LNCaP clone FGC (cell line): Measurements from ENCODE around the gene GSTA5.

Source experiments
- DNase-seq: peaks from one replicate; pipeline ENCODE4 v3.0.0-alpha.2; 2011; ENCODE audit warnings: low read depth
- H3K4me3 ChIP-seq: 2 replicates; pipeline ENCODE4 v1.5.1; 2011; ENCODE audit warnings: mild to moderate bottlenecking, low read depth, low read length, control low read depth
- TF ChIP-seq, protein P1 (sequence below): IDR thresholded peaks from 2 replicates; pipeline ENCODE4 v1.5.1; 2012; ENCODE audit warnings: mild to moderate bottlenecking; ENCODE audit not compliant: control insufficient read depth, insufficient read depth; ENCODE audit errors: extremely low read depth

The GSTA5 gene

DNA sequence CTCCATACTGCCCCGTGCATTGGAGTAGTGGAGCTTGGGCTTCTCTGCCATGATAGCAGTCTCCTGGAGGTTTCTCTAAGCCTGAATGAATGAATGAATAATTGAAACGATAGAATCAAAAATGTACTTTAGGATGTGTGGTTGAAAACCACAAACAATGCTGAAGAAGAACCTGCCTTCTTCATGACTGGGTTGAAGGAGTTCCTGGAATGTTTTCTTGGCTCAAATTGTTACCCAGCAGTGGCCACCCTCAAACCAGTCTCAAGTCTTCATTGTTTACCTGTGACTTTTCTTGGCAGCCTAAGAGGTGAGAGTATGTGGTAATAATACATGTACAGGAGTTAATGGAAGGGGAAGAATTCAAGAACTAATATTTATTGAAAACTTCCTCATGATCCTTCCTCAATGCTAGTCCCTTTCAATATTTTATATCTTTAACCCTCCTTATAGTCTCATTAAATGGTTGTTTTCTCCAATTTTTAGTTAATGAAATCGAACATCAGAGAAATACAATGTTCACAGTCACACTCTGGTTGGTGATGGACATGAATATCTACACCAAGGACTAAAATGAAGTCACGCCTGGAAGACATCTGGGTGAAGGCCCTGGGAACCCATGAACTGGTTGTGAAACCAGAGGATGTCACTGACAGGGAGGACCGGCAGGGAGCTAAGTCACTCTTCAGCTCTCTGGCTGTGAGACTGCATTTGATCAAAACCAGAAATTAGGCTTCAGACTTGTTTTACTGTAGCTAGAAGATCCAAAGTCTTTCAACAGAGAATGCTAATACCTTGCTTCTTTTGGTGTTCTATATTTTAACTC is at the start of gene GSTA5:
TSS of gene GSTA5 (minus strand) at position 51 of the 823 bp plus-strand sequence.
- no peak for DNase-seq
- no peak within 1 kb of the TSS for H3K4me3 ChIP-seq
- TF ChIP-seq, protein P1, sequence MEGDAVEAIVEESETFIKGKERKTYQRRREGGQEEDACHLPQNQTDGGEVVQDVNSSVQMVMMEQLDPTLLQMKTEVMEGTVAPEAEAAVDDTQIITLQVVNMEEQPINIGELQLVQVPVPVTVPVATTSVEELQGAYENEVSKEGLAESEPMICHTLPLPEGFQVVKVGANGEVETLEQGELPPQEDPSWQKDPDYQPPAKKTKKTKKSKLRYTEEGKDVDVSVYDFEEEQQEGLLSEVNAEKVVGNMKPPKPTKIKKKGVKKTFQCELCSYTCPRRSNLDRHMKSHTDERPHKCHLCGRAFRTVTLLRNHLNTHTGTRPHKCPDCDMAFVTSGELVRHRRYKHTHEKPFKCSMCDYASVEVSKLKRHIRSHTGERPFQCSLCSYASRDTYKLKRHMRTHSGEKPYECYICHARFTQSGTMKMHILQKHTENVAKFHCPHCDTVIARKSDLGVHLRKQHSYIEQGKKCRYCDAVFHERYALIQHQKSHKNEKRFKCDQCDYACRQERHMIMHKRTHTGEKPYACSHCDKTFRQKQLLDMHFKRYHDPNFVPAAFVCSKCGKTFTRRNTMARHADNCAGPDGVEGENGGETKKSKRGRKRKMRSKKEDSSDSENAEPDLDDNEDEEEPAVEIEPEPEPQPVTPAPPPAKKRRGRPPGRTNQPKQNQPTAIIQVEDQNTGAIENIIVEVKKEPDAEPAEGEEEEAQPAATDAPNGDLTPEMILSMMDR, result no peak

DNA sequence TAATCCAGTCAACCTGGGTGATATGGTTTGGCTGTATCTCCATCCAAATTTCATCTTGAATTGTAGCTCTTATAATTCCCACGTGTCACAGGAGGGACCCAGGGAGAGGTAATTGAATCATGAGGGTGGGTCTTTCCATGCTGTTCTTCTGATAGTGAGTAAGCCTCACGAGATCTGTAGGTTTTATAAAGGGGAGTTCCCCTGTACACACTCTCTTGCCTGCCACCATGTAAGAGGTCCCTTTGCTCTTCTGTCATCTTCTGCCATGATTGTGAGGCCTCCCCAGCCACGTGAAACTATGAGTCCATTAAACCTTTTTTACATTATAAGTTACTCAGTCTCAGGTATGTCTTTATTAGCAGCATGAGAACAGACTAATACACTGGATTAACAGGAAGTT is 49.4 kb upstream of the GSTA5 start:
- no peak overlapping the region for H3K4me3 ChIP-seq
- no peak for DNase-seq
- TF ChIP-seq, protein P1, result no peak

DNA sequence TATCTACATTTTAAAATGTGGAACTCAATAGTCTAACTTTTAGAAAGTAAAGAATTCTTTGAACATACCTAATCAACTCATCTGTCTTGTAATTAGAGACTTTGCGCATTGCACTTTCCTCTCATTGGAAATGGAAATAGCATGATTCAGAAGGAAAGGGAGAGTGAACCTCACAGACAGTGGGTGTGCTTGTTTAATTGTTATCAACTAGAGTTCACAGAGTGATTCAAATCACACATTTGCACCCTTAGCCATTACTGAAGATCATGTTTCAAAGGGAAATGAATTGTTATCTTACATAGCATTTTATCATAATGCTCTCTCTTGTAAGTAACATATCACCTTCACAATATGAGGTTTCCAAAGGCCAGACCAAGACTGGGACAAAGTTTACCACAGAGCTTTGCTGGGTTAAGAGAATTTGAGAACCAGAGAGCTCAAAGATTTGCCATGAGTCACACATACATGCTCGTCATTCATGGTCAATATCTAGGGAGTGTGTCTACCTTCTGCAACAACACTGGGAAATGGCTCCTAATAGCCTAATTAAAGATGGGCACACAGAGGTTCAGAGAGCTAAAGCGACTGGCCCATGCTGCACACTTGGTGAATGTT is 47.4 kb upstream of the GSTA5 start:
- H3K4me3 ChIP-seq, result no peak overlapping the region
- TF ChIP-seq, protein P1, result no peak
- DNase-seq, result no peak

DNA sequence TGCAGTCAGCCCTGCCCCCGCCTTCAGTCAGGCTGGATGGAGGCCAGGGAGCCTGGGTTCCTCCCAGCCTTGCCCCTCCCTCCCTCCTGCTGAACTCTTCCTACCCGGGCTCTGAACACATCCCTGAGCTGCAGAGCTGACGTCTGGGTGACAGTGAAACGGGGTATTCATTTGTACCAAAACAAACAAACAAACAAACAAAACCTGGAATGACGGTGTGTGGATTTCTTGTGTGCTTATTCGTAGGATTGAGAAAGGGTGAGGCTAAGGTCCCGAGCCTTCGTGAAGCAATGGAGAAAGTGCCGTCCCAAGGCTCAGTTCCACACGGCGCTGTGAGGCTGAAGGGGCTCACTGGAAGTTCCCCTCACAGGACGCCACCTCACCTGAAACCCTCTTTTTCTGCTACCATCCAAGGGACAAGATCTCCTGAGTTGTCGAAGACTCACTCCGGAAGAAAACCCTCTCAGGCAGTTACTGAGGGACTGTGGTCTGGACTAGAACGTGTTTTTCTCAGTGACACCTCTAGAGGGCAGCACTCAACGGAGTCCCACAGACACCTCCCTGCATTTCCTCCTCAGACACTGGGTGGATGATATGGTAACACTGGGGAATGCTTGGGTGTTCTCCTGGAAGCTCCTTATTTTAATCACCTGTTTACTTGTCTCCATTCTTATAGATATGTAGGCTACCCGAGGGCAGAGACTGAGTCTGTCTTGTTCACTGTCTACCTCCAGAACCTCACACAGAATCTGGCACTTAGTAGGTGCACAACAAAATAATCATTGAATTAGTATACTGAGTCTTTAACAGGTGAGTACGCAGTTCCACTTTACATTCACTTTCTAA is 41.6 kb upstream of the GSTA5 start:
- peak; percentile 36 for DNase-seq
- H3K4me3 ChIP-seq, result peak overlapping the region; percentile 46
- TF ChIP-seq, protein P1, result peak; percentile 74

DNA sequence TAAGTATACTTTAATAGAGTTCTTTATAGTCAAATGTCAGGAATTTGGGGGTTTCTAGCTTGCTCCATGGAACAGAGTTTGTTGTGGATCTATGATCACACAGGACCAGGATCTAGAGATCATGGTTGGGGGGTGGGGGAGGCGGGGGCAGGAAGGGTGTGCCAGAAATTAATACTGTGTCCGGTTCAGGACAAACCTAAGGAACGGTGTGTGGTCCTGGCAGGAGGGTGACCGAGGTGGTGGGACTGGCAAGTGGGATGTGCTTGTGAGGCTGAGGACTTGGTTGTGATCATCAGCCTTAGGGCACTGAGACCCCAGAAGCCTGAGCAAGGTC is 41.0 kb upstream of the GSTA5 start:
- TF ChIP-seq, protein P1, result no peak
- DNase-seq, result no peak
- no peak overlapping the region for H3K4me3 ChIP-seq

DNA sequence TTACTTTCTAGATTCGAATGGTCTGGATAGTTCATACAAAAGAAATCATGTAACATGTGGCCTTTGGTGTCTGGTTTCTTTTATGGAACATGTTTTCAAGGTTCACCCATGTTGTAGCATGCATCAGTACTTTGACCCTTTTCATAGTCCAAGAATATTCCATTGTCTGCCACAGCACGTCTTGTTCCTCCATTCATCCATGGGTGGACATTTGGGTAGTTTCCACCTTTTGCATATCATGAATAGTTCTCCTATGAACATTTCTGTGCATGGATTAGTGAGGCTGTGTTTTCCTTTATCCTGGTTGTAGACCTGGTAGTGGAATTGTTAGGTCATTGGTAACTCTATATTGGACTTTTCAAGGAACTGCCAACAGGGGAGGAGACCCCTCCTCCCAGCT is 37.2 kb upstream of the GSTA5 start:
- TF ChIP-seq, protein P1, result no peak
- no peak for DNase-seq
- H3K4me3 ChIP-seq, result no peak overlapping the region
